Endodermal cell (in vitro differentiated cells): Measurements from ENCODE around the gene SPCS2. TPM values are rescaled to one million over a fixed set of nuclear protein-coding genes. Genes with fewer than 3 reads are reported as not detected.
"Not testable (repeated sequence)": the region's sequence is repeated elsewhere in the genome, so short reads cannot be mapped to it uniquely, and the experiment has no call there.

Source experiments
- DNase-seq: peaks from one replicate; pipeline ENCODE4 v3.0.0-alpha.2; 2017
- H3K27ac ChIP-seq: 2 replicates; pipeline ENCODE4 v1.5.1; 2013; ENCODE audit warnings: mild to moderate bottlenecking, low read depth, low read length, moderate library complexity
- H3K27me3 ChIP-seq: 2 replicates; pipeline ENCODE4 v1.6.1; 2013; ENCODE audit warnings: mild to moderate bottlenecking, low read length, moderate library complexity; ENCODE audit not compliant: insufficient read depth, control insufficient read depth, poor library complexity, severe bottlenecking
- H3K36me3 ChIP-seq: 2 replicates; pipeline ENCODE4 v1.7.0; 2013; ENCODE audit warnings: mild to moderate bottlenecking, low read length, moderate library complexity; ENCODE audit not compliant: control insufficient read depth, insufficient read depth
- H3K4me1 ChIP-seq: one replicate; pipeline ENCODE4 v1.7.0; 2013; ENCODE audit warnings: low read length; ENCODE audit not compliant: control insufficient read depth, insufficient read depth
- H3K4me3 ChIP-seq: 2 replicates; pipeline ENCODE4 v1.5.1; 2013; ENCODE audit warnings: mild to moderate bottlenecking, low read length, moderate library complexity
- H3K9ac ChIP-seq: 2 replicates; pipeline ENCODE4 v1.6.1; 2013; ENCODE audit warnings: mild to moderate bottlenecking, low read length, moderate library complexity; ENCODE audit not compliant: poor library complexity, severe bottlenecking; ENCODE audit errors: extremely low read depth
- H3K9me3 ChIP-seq: 2 replicates; pipeline ENCODE4 v1.6.1; 2013; ENCODE audit warnings: mild to moderate bottlenecking, low read length, moderate library complexity; ENCODE audit not compliant: control insufficient read depth
- H3K27ac Mint-ChIP-seq: 2 replicates; pipeline ENCODE4 v1.8.0; 2020; ENCODE audit warnings: mixed read lengths
- H3K27me3 Mint-ChIP-seq: 2 replicates; pipeline ENCODE4 v1.8.0; 2021; ENCODE audit warnings: mild to moderate bottlenecking, mixed read lengths; ENCODE audit not compliant: insufficient read depth
- H3K36me3 Mint-ChIP-seq: 2 replicates; pipeline ENCODE4 v1.8.0; 2020; ENCODE audit warnings: low read depth, mixed read lengths
- H3K4me1 Mint-ChIP-seq: 2 replicates; pipeline ENCODE4 v1.8.0; 2020; ENCODE audit warnings: mixed read lengths
- H3K4me3 Mint-ChIP-seq: 2 replicates; pipeline ENCODE4 v1.8.0; 2020; ENCODE audit warnings: mild to moderate bottlenecking, moderate library complexity, mixed read lengths
- H3K9me3 Mint-ChIP-seq: 2 replicates; pipeline ENCODE4 v1.8.0; 2020; ENCODE audit warnings: mild to moderate bottlenecking, mixed read lengths
- CTCF ChIP-seq: fragments of 200-600 bp; sonication (generic); conservative IDR thresholded peaks from 2 replicates; pipeline ENCODE4 v1.5.0; 2021; ENCODE audit warnings: antibody characterized with exemption, mild to moderate bottlenecking
- WGBS, 2 experiments: methylation state at CpG; one replicate each; pipeline versions ENCODE4 v1.1.5 to v1.1.7; 2013; ENCODE audit warnings: missing lambda C conversion rate in 2 of 2, mixed read lengths in 1 of 2; ENCODE audit not compliant: insufficient coverage in 1 of 2, insufficient read length in 1 of 2; 5-methylcytosine and 5-hydroxymethylcytosine counted together
- total RNA-seq, 2 donors: library from RNA; stranded (reverse); fragmentation: NEBNext Ultra II Directional in 1 of 2; extraction: Animal tissue kit (Norgen Biotek cat#: 25700) in 1 of 2; gene quantifications; 2 replicates in 1 of 2; 3 replicates in 1 of 2; pipeline ENCODE4 v1.2.1, GENCODE V29; 2021

Gene SPCS2
- total RNA-seq, 2 donors from 2014 or later, result 131 to 141 TPM

GRCh38 chr11:75014129-75014528 lies 65.1 kb downstream of the SPCS2 start:
- no peak overlapping the region for H3K27ac ChIP-seq
- Mint-ChIP-seq H3K36me3 (peaks cover 8% of the 10 kb centered on the region), H3K27me3 (no peaks in the 10 kb centered on the region), H3K9me3 (peaks cover 14% of the 10 kb centered on the region), H3K27ac (no peak overlapping the region), H3K4me3 (no peak overlapping the region), H3K4me1 (peaks cover 11% of the 10 kb centered on the region)
- TF ChIP-seq CTCF, result no peak
- H3K4me1 ChIP-seq, result no peaks in the 10 kb centered on the region
- no peak overlapping the region for H3K9ac ChIP-seq
- no peak overlapping the region for H3K4me3 ChIP-seq
- peaks cover 15% of the 10 kb centered on the region for H3K9me3 ChIP-seq
- 78% methylated on average over 1 of the region's 1 CpG; no CpG with 5 or more reads in 1 of the 2 experiments for WGBS, 2 experiments
- peaks cover 40% of the 10 kb centered on the region for H3K27me3 ChIP-seq
- no peaks in the 10 kb centered on the region for H3K36me3 ChIP-seq
- no peak for DNase-seq

GRCh38 chr11:75019200-75019599 lies 70.1 kb downstream of the SPCS2 start:
- peaks cover 31% of the 10 kb centered on the region for H3K9me3 Mint-ChIP-seq
- H3K27ac ChIP-seq, H3K36me3 Mint-ChIP-seq, H3K27ac Mint-ChIP-seq, DNase-seq, H3K4me3 ChIP-seq, H3K4me1 ChIP-seq, H3K27me3 Mint-ChIP-seq, H3K4me3 Mint-ChIP-seq, H3K4me1 Mint-ChIP-seq, H3K9ac ChIP-seq, H3K36me3 ChIP-seq: not testable (repeated sequence)
- Histone ChIP-seq H3K27me3 (peaks cover 17% of the 10 kb centered on the region), H3K9me3 (peaks cover 24% of the 10 kb centered on the region)
- WGBS, 2 experiments, result 92 to 97% methylated on average over 3 of the region's 3 CpGs

- H3K27ac ChIP-seq, DNase-seq, H3K4me1 Mint-ChIP-seq, H3K27me3 Mint-ChIP-seq, H3K27ac Mint-ChIP-seq, H3K4me3 Mint-ChIP-seq, H3K9ac ChIP-seq, H3K36me3 Mint-ChIP-seq, H3K4me1 ChIP-seq, H3K4me3 ChIP-seq, H3K36me3 ChIP-seq: not testable (repeated sequence)
- 86 to 100% methylated on average over 1 to 5 of the region's 5 CpGs for WGBS, 2 experiments
- peaks cover 31% of the 10 kb centered on the region for H3K9me3 Mint-ChIP-seq
- peaks cover 24% of the 10 kb centered on the region for H3K9me3 ChIP-seq
- H3K27me3 ChIP-seq, result peaks cover 14% of the 10 kb centered on the region
These were observed 71.3 kb downstream of the SPCS2 start for GRCh38 chr11:75020328-75020727.

- TF ChIP-seq CTCF, result no peak
- Histone ChIP-seq H3K27ac (no peak overlapping the region), H3K4me1 (no peaks in the 10 kb centered on the region), H3K4me3 (no peak overlapping the region), H3K36me3 (no peaks in the 10 kb centered on the region), H3K9ac (no peak overlapping the region), H3K9me3 (peaks cover 24% of the 10 kb centered on the region), H3K27me3 (peaks cover 6% of the 10 kb centered on the region)
- Mint-ChIP-seq H3K36me3 (peaks cover 5% of the 10 kb centered on the region), H3K4me1 (no peaks in the 10 kb centered on the region), H3K27ac (no peak overlapping the region), H3K27me3 (no peaks in the 10 kb centered on the region), H3K9me3 (peaks cover 31% of the 10 kb centered on the region), H3K4me3 (no peak overlapping the region)
- DNase-seq, result no peak
- 88 to 96% methylated on average over 3 of the region's 3 CpGs for WGBS, 2 experiments
These were observed 73.2 kb downstream of the SPCS2 start for GRCh38 chr11:75022296-75022695.
